HCT116 (cell line): ENCODE measurements around the gene PGR. TPM values are rescaled to one million over a fixed set of nuclear protein-coding genes. Genes with fewer than 3 reads are reported as not detected.

Experiments used
- ATAC-seq: fragments of 200-7000 bp; cut with Tn5 transposase; 2 replicates; pipeline ENCODE4 v1.9.1; 2020; ENCODE audit warnings: mild to moderate bottlenecking, moderate library complexity
- BruUV-seq: library from RNA; stranded (reverse); fragments of 400-500 nt; replicated peaks from 2 replicates; lab custom pipeline; 2021; lab: Mats Ljungman, UMichigan
- CTCF ChIA-PET: fragments of 300-600 bp; sonication (Branson Sonifier 250); formaldehyde crosslinking; loops from one replicate; lab custom pipeline; 2021; ENCODE audit warnings: antibody characterized with exemption; lab: Charles Lee
- POLR2A ChIA-PET: fragments of 300-600, 350-600 bp; sonication (Branson Sonifier 250); formaldehyde crosslinking; loops from one replicate; lab custom pipeline; 2021; ENCODE audit warnings: antibody characterized with exemption; lab: Charles Lee
- RAD21 ChIA-PET, 2 experiments: fragments of 300-600 bp; sonication (Branson Sonifier 250); formaldehyde crosslinking; loops; one replicate each; lab custom pipeline; 2023; ENCODE audit warnings: low total read pairs in 2 of 2; ENCODE audit not compliant: uncharacterized antibody in 2 of 2, unreplicated experiment in 2 of 2, low non-redundant PET in 1 of 2; lab: Charles Lee
- DNase-seq: peaks from one replicate; pipeline ENCODE4 v3.0.0-alpha.2; 2010; ENCODE audit warnings: low read depth, low spot score
- H2AFZ ChIP-seq: fragments of 200-600 bp; shearing (Covaris generic), sonication (generic); 2 replicates; pipeline ENCODE4 v1.6.1; 2017; ENCODE audit warnings: low read depth, mixed run types, mixed read lengths, antibody characterized with exemption, low read length; ENCODE audit not compliant: poor library complexity, severe bottlenecking
- H3K27ac ChIP-seq: 2 replicates; pipeline ENCODE4 v1.5.1; 2012; ENCODE audit warnings: low read depth, low read length
- H3K27me3 ChIP-seq: fragments of 200-600 bp; sonication (generic); 2 replicates; pipeline ENCODE4 v1.6.1; 2016; ENCODE audit warnings: mixed run types, low read length, mixed read lengths; ENCODE audit not compliant: insufficient read depth
- H3K36me3 ChIP-seq, 2 experiments: fragments of 200-500 bp in 1 of 2; fragments of 200-600 bp in 1 of 2; sonication (Bioruptor generic) in 1 of 2; sonication (generic) in 1 of 2; 2 replicates each; pipeline versions ENCODE4 v1.5.1 to v1.6.1; 2014 to 2016; ENCODE audit warnings: low read length in 2 of 2, inconsistent platforms in 1 of 2, mixed read lengths in 1 of 2, mixed run types in 1 of 2; ENCODE audit not compliant: insufficient read depth in 2 of 2, control insufficient read depth in 1 of 2
- H3K4me1 ChIP-seq, 2 experiments: fragments of 200-600 bp in 1 of 2; sonication (generic) in 1 of 2; 2 replicates each; pipeline versions ENCODE4 v1.5.1 to v1.6.1; 2012 to 2017; ENCODE audit warnings: low read length in 2 of 2, inconsistent platforms in 1 of 2, mild to moderate bottlenecking in 1 of 2, mixed read lengths in 1 of 2, mixed run types in 1 of 2, moderate library complexity in 1 of 2; ENCODE audit not compliant: insufficient read depth in 2 of 2, control insufficient read depth in 1 of 2
- H3K4me2 ChIP-seq: fragments of 200-600 bp; sonication (generic); 2 replicates; pipeline ENCODE4 v1.6.1; 2017; ENCODE audit warnings: mixed run types, low read length, mixed read lengths
- H3K4me3 ChIP-seq, 2 experiments: fragments of 200-600 bp in 1 of 2; sonication (generic) in 1 of 2; replicated peaks in 1 of 2; 2 replicates each; pipeline ENCODE4 v1.5.1; 2011 to 2016; ENCODE audit warnings: low read length in 2 of 2, control low read depth in 1 of 2, low read depth in 1 of 2, mild to moderate bottlenecking in 1 of 2, mixed read lengths in 1 of 2, mixed run types in 1 of 2
- H3K79me2 ChIP-seq: fragments of 200-600 bp; sonication (generic); 2 replicates; pipeline ENCODE4 v1.6.1; 2017; ENCODE audit warnings: mild to moderate bottlenecking, mixed run types, low read length, moderate library complexity, mixed read lengths; ENCODE audit not compliant: insufficient read depth
- H3K9ac ChIP-seq: fragments of 200-600 bp; sonication (generic); 2 replicates; pipeline ENCODE4 v1.6.1; 2016; ENCODE audit warnings: low read length, mixed read lengths
- H3K9me2 ChIP-seq: fragments of 200-600 bp; sonication (generic), shearing (Covaris generic); 2 replicates; pipeline ENCODE4 v1.6.1; 2017; ENCODE audit warnings: mixed run types, mild to moderate bottlenecking, moderate library complexity; ENCODE audit not compliant: insufficient read depth
- H3K9me3 ChIP-seq, 2 experiments: fragments of 200-500 bp in 1 of 2; fragments of 200-600 bp in 1 of 2; sonication (Bioruptor generic) in 1 of 2; sonication (generic) in 1 of 2; 2 replicates each; pipeline ENCODE4 v1.6.1; 2014 to 2017; ENCODE audit warnings: low read length in 2 of 2, mixed read lengths in 2 of 2, inconsistent platforms in 1 of 2, low read depth in 1 of 2, mild to moderate bottlenecking in 1 of 2, mixed run types in 1 of 2, moderate library complexity in 1 of 2; ENCODE audit not compliant: control insufficient read depth in 1 of 2, insufficient read depth in 1 of 2
- H4K20me1 ChIP-seq: fragments of 200-600 bp; sonication (generic), shearing (Covaris generic); 2 replicates; pipeline ENCODE4 v1.6.1; 2017; ENCODE audit warnings: mixed run types, mild to moderate bottlenecking, moderate library complexity; ENCODE audit not compliant: insufficient read depth
- CBX3 ChIP-seq: IDR thresholded peaks from 2 replicates; pipeline ENCODE4 v1.6.1; 2012; ENCODE audit warnings: low read depth
- CEBPB ChIP-seq: IDR thresholded peaks from 2 replicates; pipeline ENCODE4 v1.6.1; 2012; ENCODE audit warnings: low read depth
- ELF1 ChIP-seq: IDR thresholded peaks from 2 replicates; pipeline ENCODE4 v1.6.1; 2012; ENCODE audit warnings: low read depth, borderline replicate concordance
- EZH2phosphoT487 ChIP-seq: fragments of 200-600 bp; IDR thresholded peaks from 2 replicates; pipeline ENCODE4 v1.6.1; 2018; ENCODE audit warnings: antibody characterized with exemption, borderline replicate concordance
- FOSL1 ChIP-seq: IDR thresholded peaks from 2 replicates; pipeline ENCODE4 v1.6.1; 2012; ENCODE audit warnings: low read depth
- JUND ChIP-seq: IDR thresholded peaks from 2 replicates; pipeline ENCODE4 v1.6.1; 2012
- POLR2A ChIP-seq: IDR thresholded peaks from 2 replicates; pipeline ENCODE4 v1.7.0; 2011; ENCODE audit warnings: borderline replicate concordance; ENCODE audit not compliant: insufficient read depth, insufficient read length; ENCODE audit errors: extremely low read depth
- SP1 ChIP-seq: IDR thresholded peaks from 2 replicates; pipeline ENCODE4 v1.6.1; 2012; ENCODE audit warnings: low read depth
- TCF7L2 ChIP-seq: IDR thresholded peaks from 2 replicates; pipeline ENCODE4 v1.7.0; 2011; ENCODE audit warnings: borderline replicate concordance, inconsistent platforms; ENCODE audit not compliant: insufficient read depth, insufficient read length; ENCODE audit errors: extremely low read depth
- YY1 ChIP-seq: IDR thresholded peaks from 2 replicates; pipeline ENCODE4 v1.6.1; 2011; ENCODE audit warnings: low read length, low read depth, moderate library complexity, mild to moderate bottlenecking; ENCODE audit not compliant: insufficient replicate concordance; ENCODE audit errors: extremely low read depth
- ZFX ChIP-seq: fragments of 450-650 bp; IDR thresholded peaks from 2 replicates; pipeline ENCODE4 v1.6.1; 2017
- ZNF274 ChIP-seq: fragments of 200-500 bp; sonication (Bioruptor generic); IDR thresholded peaks from 2 replicates; pipeline ENCODE4 v1.6.1; 2014; ENCODE audit warnings: mild to moderate bottlenecking, low read depth, low read length, inconsistent platforms
- intact Hi-C: fragments of 100-400 bp; cut with micrococcal nuclease; formaldehyde crosslinking; loops from 2 replicates; pipeline ENCODE4 v1.10.0; 2022
- total RNA-seq: library from RNA; stranded (reverse); gene quantifications from one replicate; pipeline ENCODE4 v1.2.1, GENCODE V29; 2021; ENCODE audit not compliant: unreplicated experiment
- TF ChIP-seq, protein P1 (sequence below): IDR thresholded peaks from 2 replicates; pipeline ENCODE4 v1.6.1; 2012
- TF ChIP-seq, protein P2 (sequence below), 3 experiments: fragments of 200-600 bp in 1 of 3; sonication (generic) in 1 of 3; IDR thresholded peaks in 2 of 3; conservative IDR thresholded peaks in 1 of 3; 2 replicates each; pipeline ENCODE4 v1.5.1; 2012 to 2017; ENCODE audit warnings: low read depth in 2 of 3, low read length in 2 of 3, antibody characterized with exemption in 1 of 3, borderline replicate concordance in 1 of 3, control low read depth in 1 of 3, mild to moderate bottlenecking in 1 of 3, mixed read lengths in 1 of 3, mixed run types in 1 of 3, moderate library complexity in 1 of 3; ENCODE audit not compliant: insufficient read depth in 1 of 3
- TF ChIP-seq, protein P3 (sequence below): IDR thresholded peaks from 2 replicates; pipeline ENCODE4 v1.6.1; 2012
- TF ChIP-seq, protein P4 (sequence below): IDR thresholded peaks from 2 replicates; pipeline ENCODE4 v1.6.1; 2011; ENCODE audit warnings: mild to moderate bottlenecking, low read length, moderate library complexity; ENCODE audit not compliant: insufficient replicate concordance; ENCODE audit errors: extremely low read depth

Gene PGR
- total RNA-seq, 1 experiment from 2014 or later = not detected

DNA sequence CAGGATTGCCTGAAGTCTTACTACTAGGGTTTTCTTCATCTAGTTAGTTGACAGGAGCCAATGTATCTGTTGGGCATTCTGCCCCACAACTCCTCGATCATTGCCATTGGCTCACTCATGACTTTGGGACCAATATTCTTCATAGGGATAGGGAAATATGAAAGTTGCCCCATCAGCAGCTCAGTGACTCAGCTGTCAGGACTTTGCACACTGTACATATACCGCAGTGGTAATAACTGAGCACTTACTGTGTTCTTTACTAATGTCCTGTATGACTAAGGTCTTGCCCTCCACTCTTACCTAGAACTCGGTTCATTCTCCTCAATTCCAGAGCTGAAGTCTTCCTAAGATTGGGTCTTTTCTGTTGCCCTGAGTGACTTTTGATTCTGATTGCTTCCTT lies 46.8 kb upstream of the PGR start:
- CTCF ChIA-PET = no interaction called here
- RAD21 ChIA-PET = no interaction called here
- no peak for DNase-seq
- TF ChIP-seq, protein P1, sequence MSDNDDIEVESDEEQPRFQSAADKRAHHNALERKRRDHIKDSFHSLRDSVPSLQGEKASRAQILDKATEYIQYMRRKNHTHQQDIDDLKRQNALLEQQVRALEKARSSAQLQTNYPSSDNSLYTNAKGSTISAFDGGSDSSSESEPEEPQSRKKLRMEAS = no peak
- TF ChIP-seq, protein P2, sequence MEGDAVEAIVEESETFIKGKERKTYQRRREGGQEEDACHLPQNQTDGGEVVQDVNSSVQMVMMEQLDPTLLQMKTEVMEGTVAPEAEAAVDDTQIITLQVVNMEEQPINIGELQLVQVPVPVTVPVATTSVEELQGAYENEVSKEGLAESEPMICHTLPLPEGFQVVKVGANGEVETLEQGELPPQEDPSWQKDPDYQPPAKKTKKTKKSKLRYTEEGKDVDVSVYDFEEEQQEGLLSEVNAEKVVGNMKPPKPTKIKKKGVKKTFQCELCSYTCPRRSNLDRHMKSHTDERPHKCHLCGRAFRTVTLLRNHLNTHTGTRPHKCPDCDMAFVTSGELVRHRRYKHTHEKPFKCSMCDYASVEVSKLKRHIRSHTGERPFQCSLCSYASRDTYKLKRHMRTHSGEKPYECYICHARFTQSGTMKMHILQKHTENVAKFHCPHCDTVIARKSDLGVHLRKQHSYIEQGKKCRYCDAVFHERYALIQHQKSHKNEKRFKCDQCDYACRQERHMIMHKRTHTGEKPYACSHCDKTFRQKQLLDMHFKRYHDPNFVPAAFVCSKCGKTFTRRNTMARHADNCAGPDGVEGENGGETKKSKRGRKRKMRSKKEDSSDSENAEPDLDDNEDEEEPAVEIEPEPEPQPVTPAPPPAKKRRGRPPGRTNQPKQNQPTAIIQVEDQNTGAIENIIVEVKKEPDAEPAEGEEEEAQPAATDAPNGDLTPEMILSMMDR (IDR thresholded peaks at IDR 0.05 in 2 of 3, conservative IDR thresholded peaks at IDR 0.05 in 1 of 3; ENCODE audit: borderline replicate concordance in 1 of 3, insufficient read depth in 1 of 3, low read depth in 2 of 3, low read length in 2 of 3) = no peak
- TF ChIP-seq ZFX (no peak), ELF1 (no peak), SP1 (no peak)
- TF ChIP-seq, all 23 proteins: peak for 0
- Histone ChIP-seq H4K20me1 (no peaks in the 10 kb centered on the region), H3K9me2 (no peaks in the 10 kb centered on the region), H3K79me2 (no peaks in the 10 kb centered on the region), H3K4me1 (no peaks in the 10 kb centered on the region), H3K4me3 (no peak overlapping the region), H3K9ac (no peak overlapping the region), H3K36me3 (no peaks in the 10 kb centered on the region), H3K4me2 (no peak overlapping the region), H3K9me3 (no peaks in the 10 kb centered on the region), H3K27me3 (no peaks in the 10 kb centered on the region), H2AFZ (no peak overlapping the region), H3K27ac (no peak overlapping the region)
- no peak for ATAC-seq
- intact Hi-C loops = no loop called here
- BruUV-seq = no TSS peak
- POLR2A ChIA-PET = no interaction called here

DNA sequence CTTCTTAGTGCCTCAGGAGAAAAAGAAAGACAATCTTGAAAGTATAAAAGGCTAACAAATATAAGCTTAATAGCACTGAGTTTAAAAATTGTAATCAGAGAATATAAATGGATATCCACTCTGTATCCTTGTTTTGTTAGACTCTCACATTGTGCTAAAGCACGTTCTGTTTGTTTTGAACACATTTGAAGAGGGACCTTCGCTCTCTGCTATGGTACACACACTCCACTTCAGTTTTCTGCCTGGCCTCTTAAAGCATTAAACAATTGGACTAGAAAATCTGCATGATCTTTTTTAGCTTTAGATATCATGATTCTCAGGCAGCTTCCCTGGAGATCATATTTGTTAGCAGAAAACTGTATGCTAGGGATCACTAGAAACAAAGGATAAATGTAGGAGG lies 40.3 kb upstream of the PGR start:
- H2AFZ ChIP-seq = no peak overlapping the region
- no peak overlapping the region for H3K4me2 ChIP-seq
- H3K9me2 ChIP-seq = no peaks in the 10 kb centered on the region
- H3K27ac ChIP-seq = no peak overlapping the region
- no peaks in the 10 kb centered on the region for H3K36me3 ChIP-seq
- H3K9me3 ChIP-seq = no peaks in the 10 kb centered on the region
- no TSS peak for BruUV-seq
- CTCF ChIA-PET = no interaction called here
- DNase-seq (no peak), ATAC-seq (no peak)
- no peaks in the 10 kb centered on the region for H4K20me1 ChIP-seq
- RAD21 ChIA-PET = no interaction called here
- no peaks in the 10 kb centered on the region for H3K4me1 ChIP-seq
- no peak overlapping the region for H3K9ac ChIP-seq
- POLR2A ChIA-PET = no interaction called here
- H3K27me3 ChIP-seq = no peaks in the 10 kb centered on the region
- intact Hi-C loops = no loop called here
- no peak overlapping the region for H3K4me3 ChIP-seq
- H3K79me2 ChIP-seq = no peaks in the 10 kb centered on the region
- no peak for TF ChIP-seq POLR2A
- TF ChIP-seq, protein P3, sequence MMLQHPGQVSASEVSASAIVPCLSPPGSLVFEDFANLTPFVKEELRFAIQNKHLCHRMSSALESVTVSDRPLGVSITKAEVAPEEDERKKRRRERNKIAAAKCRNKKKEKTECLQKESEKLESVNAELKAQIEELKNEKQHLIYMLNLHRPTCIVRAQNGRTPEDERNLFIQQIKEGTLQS = no peak
- TF ChIP-seq CBX3 = no peak
- no peak for TF ChIP-seq EZH2phosphoT487
- TF ChIP-seq YY1 = no peak
- TF ChIP-seq ELF1 = no peak
- no peak for TF ChIP-seq ZNF274
- TF ChIP-seq, protein P4, sequence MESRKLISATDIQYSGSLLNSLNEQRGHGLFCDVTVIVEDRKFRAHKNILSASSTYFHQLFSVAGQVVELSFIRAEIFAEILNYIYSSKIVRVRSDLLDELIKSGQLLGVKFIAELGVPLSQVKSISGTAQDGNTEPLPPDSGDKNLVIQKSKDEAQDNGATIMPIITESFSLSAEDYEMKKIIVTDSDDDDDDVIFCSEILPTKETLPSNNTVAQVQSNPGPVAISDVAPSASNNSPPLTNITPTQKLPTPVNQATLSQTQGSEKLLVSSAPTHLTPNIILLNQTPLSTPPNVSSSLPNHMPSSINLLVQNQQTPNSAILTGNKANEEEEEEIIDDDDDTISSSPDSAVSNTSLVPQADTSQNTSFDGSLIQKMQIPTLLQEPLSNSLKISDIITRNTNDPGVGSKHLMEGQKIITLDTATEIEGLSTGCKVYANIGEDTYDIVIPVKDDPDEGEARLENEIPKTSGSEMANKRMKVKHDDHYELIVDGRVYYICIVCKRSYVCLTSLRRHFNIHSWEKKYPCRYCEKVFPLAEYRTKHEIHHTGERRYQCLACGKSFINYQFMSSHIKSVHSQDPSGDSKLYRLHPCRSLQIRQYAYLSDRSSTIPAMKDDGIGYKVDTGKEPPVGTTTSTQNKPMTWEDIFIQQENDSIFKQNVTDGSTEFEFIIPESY = no peak
- TF ChIP-seq SP1 = no peak
- TF ChIP-seq FOSL1 = no peak
- TF ChIP-seq JUND = no peak
- no peak for TF ChIP-seq TCF7L2
- no peak for TF ChIP-seq CEBPB
